ENCODE measurements around the gene TECTB. TPM values are rescaled to one million over a fixed set of nuclear protein-coding genes. Genes with fewer than 3 reads are reported as not detected.

The TECTB gene
- total RNA-seq, 1 experiment from 2014 or later: not detected

DNA sequence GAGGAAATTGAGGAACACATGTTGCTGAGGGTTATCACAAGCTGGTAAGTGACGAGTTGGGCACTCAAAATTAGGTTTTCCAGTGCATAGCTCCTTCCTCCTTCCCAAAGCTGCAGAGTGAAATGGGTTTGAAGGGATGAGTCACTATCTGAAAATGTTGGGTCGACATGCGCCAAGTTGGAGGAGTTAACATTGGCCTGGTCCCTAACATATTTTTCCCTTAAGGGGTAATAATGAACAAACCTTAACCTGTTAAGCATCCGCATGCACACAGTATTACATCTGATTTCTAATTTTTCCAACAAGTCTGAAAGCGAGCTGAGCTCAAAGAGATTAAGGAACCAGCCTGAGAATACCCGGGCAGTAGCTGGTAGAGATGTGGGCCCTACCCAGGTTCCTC lies 20.7 kb upstream of the TECTB start:
- in situ Hi-C loops (cut with HindIII; ENCODE audit: low pct_unique_long_range_greater_than_20kb, low sequenced_read_pairs): no loop called here
- DNase-seq (ENCODE audit: low read depth): no peak

DNA sequence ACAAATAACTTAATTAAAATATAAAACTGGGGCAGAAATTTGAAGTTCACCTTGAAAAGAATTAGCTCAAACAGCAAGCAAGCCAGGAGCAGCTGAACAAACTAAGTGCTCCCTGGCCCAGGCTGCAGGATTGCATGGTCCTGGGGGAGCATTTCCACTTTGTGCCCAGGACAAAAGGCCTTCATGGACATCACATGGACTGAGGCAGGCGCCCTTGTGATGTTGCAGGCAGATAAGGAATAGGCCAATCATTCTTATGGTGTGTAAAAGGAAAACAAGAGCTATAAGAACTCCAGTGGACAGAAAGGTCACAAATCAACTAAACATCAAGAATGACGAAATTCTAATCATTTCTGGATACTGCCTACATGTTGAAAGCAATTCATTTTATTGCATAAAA lies 17.5 kb upstream of the TECTB start:
- DNase-seq (ENCODE audit: low read depth): no peak
- in situ Hi-C loops (cut with HindIII; ENCODE audit: low pct_unique_long_range_greater_than_20kb, low sequenced_read_pairs): no loop called here

DNA sequence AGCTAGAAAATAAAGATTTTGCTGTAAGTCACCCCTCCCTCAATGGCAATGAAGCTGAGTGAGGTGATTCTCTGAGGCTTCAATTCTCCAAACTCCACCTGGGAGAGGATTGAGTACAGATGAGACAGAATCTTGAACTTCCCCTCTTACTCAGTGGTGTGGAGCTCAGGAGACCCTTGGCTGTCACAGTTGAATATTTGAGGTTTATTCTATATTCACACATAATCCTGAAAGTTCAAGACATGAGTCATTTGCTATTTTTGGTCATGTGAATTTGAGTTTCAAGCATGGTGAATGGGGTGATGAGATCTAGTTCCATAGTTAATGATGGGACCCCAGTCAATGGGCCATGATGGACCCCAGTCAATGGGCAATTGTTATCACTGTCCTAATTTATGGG lies 13.9 kb upstream of the TECTB start:
- in situ Hi-C loops (cut with HindIII; ENCODE audit: low pct_unique_long_range_greater_than_20kb, low sequenced_read_pairs): no loop called here
- no peak for DNase-seq (ENCODE audit: low read depth)

DNA sequence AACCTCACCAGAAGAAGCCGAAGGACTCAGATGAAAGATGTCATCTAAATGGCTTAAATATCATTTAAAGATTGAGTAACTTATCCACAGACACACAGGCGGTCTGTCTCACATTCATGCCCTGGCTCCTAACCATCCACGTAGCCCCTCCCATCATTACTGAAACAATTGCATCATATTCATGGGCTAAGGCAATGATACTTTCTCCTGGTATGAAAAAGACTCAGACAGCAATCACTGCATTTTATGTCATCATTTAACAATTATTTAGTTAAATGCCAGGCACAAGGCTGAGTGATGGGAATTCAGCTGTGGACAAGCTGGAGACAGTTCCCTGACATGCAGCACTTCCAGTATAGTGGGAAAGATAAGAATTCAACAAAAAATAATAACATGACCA lies 11.2 kb upstream of the TECTB start:
- in situ Hi-C loops (cut with HindIII; ENCODE audit: low pct_unique_long_range_greater_than_20kb, low sequenced_read_pairs): no loop called here
- no peak for DNase-seq (ENCODE audit: low read depth)

DNA sequence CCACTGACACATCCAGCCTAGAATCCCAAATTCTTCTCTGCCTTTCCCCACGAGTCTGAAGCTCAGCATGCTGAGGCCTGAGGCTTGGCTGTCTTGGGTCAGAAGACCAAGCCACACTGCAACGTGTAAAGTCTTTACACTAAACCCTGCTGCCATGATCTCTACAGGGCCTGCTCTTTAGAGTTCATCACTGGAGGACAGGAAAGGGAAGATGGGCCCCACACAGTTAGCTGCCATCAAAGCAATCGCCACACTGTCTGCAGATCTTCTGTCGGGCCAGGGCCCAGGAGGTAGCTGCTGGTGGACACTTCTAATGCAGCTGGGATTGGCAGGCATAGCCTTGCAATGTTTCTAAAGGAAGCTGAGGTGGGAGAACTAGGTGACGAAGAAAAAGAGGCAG lies 8.4 kb upstream of the TECTB start:
- in situ Hi-C loops (cut with HindIII; ENCODE audit: low pct_unique_long_range_greater_than_20kb, low sequenced_read_pairs): no loop called here

DNA sequence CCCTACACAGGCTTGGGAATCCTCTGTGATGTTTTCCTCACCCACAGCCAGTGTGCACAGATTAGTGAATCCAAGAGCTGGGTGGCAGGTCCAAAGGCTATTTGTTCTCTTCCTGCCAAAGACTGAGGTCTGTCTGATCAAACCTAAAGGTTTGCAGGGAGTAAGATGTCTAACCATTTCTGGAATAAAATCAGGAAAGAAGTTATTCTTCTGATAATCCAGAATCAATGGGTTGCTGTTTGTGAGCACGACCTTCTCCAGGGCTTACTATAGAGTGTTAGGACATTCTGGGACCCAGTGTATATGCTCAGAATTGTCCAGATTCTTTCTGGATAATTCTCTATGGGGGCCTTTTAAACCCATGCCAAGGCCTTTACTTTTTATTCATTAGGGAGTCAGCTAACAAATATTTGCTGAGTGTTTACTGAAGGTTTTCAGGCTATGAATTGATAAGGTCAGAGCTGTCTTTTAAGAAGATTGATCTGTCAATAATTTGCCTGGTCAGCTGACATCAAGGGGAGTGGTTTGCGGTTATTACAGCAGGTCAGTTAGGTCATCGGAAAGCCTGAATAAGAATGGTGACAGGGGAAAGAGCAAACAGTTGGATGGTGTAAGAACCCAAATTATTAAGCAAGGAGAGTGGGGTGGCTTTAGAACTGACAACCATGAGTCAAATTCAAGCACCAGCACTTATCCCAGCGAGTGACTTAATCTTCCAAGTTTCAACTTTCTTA lies 7.5 kb upstream of the TECTB start:
- no peak for DNase-seq (ENCODE audit: low read depth)
- in situ Hi-C loops (cut with HindIII; ENCODE audit: low pct_unique_long_range_greater_than_20kb, low sequenced_read_pairs): no loop called here

More for the DNA sequence above, 8.4 kb upstream of the TECTB start:
- no peak for DNase-seq (ENCODE audit: low read depth)

DNA sequence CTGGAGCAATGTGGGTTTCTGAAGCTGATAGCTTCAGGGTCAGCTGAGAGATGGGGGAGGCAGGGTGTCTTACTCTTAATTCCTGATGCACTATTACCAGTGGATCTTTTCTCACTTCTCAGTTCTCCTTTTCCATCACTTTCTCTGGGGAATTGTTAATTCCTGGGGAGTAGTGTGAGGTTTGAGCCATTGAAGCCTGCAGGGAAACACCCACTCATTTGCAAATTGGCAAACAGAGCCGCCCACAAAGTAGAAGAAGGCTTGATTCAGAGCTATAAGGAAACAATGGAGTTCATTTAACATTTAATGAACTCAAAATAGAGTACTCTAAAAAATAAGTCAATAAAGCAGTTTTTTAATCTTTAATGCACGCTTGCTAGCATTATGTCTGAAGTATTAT lies 4.3 kb upstream of the TECTB start:
- DNase-seq (ENCODE audit: low read depth): no peak
- in situ Hi-C loops (cut with HindIII; ENCODE audit: low pct_unique_long_range_greater_than_20kb, low sequenced_read_pairs): no loop called here

DNA sequence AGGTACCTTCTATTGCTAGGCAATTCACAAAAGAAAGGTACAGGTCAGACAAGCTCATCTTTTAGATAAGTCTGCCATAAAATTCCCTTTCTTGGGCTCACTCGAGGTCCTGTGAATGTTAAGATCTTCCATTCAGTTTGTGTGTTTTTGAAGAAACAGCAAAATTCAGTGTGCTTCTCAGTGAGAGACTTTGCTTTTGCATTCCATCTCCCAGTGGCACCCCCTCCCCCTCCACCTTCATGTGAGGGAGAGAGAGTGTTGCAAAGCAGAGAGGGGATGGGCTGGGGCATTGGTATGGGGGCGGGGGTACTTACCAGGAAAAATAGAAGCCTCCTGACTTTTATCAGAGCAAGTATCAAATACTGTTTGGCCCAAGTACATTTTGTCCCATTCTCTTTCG lies 3.8 kb upstream of the TECTB start:
- in situ Hi-C loops (cut with HindIII; ENCODE audit: low pct_unique_long_range_greater_than_20kb, low sequenced_read_pairs): no loop called here
- no peak for DNase-seq (ENCODE audit: low read depth)

DNA sequence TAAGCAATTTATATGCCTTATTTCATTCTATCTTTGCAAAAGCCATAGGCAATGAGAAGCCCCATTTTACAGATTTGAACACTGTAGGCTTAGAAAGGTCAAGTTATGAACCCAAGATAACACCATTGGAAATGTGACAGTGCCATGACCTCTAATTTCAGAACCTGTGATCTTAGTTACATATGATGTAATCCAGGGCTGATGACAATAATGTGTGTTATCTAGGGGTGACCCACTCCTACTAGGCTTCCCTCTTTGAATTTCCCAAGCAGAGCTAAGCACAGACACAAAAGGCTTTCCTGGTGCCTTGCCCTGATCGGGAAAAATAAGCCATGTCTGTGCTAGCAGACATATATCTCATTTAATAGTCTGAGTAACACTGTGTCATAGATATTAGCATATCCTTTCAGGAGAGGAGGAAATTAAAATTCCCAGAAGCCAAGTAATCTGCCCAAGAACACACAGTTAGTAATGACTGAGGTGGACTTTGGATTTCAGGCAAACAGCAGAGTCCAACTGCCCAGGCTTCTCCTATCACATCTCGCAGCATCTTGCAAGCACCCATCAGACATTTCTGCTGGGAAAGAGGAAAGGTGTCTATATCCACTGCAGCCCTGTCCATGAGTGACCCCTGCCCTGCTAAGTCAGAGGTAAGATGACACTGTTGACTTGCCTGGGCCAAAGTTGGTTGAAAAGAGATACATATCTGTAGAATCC lies 2.8 kb upstream of the TECTB start:
- in situ Hi-C loops (cut with HindIII; ENCODE audit: low pct_unique_long_range_greater_than_20kb, low sequenced_read_pairs): no loop called here
- no peak for DNase-seq (ENCODE audit: low read depth)

DNA sequence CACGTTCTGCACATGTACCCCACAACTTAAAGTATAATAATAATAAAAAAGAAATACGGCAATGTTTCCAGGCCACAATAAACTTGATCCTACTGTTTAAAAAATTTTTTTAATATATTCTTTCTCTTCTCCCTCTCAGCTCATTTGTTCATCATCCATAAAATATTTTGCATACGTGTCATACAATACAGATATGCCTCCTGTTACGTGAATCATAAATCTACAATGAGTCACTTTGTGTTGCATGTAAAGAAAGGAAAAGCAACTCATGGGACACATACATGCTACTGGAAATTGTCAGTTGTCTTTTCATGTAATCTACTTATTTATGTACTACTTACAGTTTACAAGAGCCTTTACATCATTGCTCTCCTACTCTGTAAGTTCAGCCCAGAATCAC lies 1.1 kb upstream of the TECTB start:
- in situ Hi-C loops (cut with HindIII; ENCODE audit: low pct_unique_long_range_greater_than_20kb, low sequenced_read_pairs): no loop called here

DNA sequence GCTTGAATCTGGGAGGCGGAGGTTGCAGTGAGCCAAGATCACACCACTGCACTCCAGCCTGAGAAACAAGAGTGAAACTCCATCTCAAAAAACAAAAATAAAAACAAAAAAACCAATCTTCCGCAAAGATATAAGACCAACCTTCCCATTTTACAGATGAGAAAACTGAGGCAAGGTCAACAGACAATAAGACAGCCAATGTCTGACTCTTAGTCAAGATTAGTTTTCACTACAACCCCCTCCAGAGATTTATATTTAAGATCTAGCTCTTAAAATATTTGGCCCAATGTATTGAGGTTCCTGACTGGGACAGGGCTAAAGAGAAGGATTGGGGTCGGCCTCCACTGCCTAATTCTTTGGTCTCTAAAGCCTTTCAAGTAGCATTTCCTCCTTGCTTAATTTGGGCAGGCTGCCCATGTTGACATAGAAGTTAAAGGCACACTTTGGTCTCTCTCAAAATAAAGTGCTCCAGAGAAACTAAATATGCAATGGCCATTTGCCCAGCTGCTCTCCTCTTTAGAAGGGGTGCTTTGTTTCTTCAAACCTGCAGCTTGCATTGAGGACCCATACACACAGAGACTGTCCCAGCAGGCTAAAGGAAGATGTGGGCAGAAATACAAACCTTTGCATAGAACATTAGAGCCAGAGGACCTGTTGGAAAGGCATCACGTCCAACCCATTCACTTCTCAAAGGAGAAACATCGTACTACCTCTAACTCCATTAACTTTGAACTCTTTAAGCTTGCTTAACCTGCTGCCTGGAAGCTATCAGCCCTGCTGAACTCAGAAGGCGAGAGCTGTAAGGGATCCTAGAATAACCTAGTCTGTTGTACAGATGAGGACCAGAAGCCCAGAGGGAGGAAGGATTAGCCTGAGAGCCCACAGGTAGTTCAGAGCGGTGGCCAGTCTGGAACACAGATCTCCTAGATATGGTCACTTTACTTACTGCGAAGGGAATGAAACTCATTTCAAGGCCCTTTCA lies 3.9 kb downstream of the TECTB start:
- no peak for DNase-seq (ENCODE audit: low read depth)
- in situ Hi-C loops (cut with HindIII; ENCODE audit: low pct_unique_long_range_greater_than_20kb, low sequenced_read_pairs): no loop called here

More for the DNA sequence above, 1.1 kb upstream of the TECTB start:
- no peak for DNase-seq (ENCODE audit: low read depth)

DNA sequence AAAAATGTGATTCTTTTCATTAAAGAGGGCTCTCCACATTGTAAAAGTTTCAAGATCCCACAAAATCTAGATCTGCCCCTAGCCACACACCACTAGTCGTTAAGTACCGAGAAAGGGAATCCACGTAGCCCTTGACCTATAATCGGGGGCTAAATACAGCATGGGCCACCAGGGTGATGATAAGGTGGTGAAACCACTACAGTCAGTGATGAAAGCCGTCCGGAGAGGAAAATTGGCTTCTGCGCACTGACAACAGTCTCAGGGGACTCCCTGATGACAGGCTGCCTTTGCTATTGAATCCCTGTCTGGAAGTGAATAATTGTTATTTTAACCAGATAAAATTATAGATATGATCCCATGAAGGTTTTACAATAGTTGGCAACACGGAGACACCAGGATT lies 4.6 kb downstream of the TECTB start:
- DNase-seq (ENCODE audit: low read depth): no peak
- in situ Hi-C loops (cut with HindIII; ENCODE audit: low pct_unique_long_range_greater_than_20kb, low sequenced_read_pairs): no loop called here

DNA sequence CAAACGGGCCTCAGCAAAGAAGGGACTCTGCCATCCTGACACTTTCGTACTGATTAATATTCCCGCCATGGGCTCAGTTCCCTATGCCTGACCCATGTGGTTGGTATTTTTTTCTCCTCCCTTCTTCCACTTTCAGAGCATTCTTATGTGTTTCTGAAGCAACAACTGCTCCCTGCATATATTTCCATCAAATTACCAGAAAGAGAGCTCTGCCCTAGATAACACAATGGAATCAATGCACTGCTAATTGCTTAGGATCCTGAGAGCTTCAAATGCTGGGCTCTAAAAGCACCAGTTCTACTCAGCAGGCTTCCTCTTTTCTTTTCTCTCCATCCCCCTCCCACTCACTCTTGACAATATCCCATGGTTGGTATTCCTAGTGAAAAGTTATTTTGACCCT lies 5.3 kb downstream of the TECTB start:
- no peak for DNase-seq (ENCODE audit: low read depth)
- in situ Hi-C loops (cut with HindIII; ENCODE audit: low pct_unique_long_range_greater_than_20kb, low sequenced_read_pairs): no loop called here

DNA sequence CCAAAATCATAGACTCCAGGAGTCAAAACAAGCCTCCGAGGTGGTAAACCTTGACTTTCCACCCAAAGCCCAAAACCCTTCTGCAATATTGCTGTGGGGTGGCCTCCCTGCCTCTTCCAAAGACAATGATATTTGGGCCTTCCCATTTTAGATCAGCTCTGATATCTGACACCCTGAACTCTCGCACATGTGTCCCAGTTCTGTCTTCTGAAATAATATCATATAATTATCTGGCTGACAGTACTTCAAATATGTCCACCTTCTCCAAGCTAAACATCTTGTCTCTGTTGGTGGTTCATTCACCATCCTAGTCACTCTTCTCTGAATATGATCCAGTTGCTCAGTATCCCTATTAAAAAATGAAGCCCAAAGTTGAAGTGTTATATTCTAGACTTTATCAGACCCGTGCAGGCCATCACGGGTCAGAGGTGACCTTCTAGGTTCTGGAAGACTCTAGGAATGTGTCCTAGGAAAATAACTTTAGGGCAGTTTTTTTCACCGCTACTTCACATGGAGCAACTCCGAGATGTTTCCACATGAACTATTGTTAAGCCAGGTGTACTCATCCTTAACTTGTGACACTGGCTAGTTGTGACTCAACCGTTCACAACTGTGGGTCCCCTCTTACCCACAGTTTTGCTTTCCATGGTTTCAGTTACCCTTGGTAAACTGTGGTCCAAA lies 6.3 kb downstream of the TECTB start:
- no peak for DNase-seq (ENCODE audit: low read depth)
- in situ Hi-C loops (cut with HindIII; ENCODE audit: low pct_unique_long_range_greater_than_20kb, low sequenced_read_pairs): no loop called here

DNA sequence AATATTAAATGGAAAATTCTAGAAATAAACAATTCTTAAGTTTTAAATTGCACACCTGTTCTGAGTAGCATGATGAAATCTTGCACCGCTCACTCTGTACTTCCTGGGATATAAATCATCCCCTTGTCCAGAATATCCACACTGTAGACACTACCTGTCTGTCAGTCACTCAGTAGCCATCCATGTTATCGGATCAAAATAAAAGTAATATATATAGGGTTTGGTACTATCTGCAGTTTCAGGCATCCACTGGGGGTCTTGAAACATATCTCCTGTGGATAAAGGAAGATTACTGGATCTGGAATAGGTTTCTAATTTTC lies 6.8 kb downstream of the TECTB start:
- no peak for DNase-seq (ENCODE audit: low read depth)
- in situ Hi-C loops (cut with HindIII; ENCODE audit: low pct_unique_long_range_greater_than_20kb, low sequenced_read_pairs): no loop called here

DNA sequence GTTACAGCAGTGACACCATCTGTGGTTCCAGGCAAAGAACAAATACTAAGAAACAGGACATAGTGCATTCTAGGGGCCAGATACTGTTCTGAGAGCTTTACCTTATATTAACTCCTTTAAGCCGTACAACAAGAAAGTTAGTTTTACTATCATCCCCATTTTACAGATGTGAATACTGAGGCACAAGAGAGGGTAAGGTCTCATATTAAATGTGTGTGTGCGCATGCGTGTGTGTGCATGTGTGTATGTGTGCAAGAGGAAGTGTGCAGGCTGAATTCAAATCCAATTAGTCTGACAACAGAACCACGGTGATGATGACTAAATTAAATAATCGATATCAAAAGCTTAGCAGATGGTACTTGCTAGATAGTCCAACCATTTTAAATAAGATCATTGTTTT lies 11.0 kb downstream of the TECTB start:
- in situ Hi-C loops (cut with HindIII; ENCODE audit: low pct_unique_long_range_greater_than_20kb, low sequenced_read_pairs): no loop called here
- DNase-seq (ENCODE audit: low read depth): no peak

DNA sequence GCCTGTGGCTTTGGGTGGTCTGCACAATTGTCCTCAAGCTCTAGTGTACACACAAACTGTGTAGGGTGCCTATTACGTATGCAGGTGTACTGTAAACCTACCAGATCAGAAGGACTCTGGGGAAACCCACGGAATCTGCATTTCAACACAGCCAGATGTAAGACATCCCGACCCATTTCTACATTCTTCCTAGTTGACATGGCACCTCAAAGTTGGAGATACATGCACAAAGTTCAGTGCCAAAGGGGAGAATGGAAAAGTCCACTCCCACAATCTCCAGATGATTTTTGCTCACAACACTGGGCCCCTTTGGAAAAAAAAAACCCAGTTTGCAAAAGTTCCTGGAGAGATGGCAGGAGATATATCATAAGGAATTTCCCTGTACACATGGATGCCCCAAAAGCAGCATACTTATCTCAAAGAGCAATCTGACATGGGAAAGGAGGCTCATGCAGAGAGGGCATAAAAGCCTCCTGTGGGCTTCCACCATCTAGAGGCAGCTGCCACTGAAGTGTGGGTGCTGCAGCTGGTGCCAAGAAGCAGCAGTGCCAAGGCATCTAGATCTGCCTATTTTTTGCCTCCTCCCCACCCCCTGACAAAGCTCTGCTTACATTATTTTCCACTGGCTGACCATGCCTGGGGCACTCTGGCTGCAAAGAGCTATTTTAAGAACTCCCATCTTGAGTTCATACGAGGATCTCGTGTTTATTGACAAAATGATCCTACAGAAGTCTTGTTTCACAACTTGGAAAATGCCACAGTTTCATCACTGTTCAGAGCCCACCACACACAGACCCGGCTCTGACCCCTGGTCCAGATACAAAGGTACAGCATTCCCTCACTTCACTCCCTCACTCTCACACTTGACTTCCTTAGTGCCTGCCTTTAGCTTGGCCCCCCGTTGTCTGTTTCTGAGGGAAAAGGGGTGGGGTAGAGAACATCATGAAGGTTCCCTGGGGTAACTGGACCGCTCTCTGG lies 12.9 kb downstream of the TECTB start:
- in situ Hi-C loops (cut with HindIII; ENCODE audit: low pct_unique_long_range_greater_than_20kb, low sequenced_read_pairs): no loop called here
- DNase-seq (ENCODE audit: low read depth): no peak

All from Caki2 (cell line).